Endodermal cell (in vitro differentiated cells): ENCODE results near the gene DGKH. TPM values are rescaled to one million over a fixed set of nuclear protein-coding genes. Genes with fewer than 3 reads are reported as not detected.

Experiments
- DNase-seq: peaks from one replicate; pipeline ENCODE4 v3.0.0-alpha.2; 2017
- H3K27ac ChIP-seq: 2 replicates; pipeline ENCODE4 v1.5.1; 2013; ENCODE audit warnings: mild to moderate bottlenecking, low read depth, low read length, moderate library complexity
- H3K27me3 ChIP-seq: 2 replicates; pipeline ENCODE4 v1.6.1; 2013; ENCODE audit warnings: mild to moderate bottlenecking, low read length, moderate library complexity; ENCODE audit not compliant: insufficient read depth, control insufficient read depth, poor library complexity, severe bottlenecking
- H3K36me3 ChIP-seq: 2 replicates; pipeline ENCODE4 v1.7.0; 2013; ENCODE audit warnings: mild to moderate bottlenecking, low read length, moderate library complexity; ENCODE audit not compliant: control insufficient read depth, insufficient read depth
- H3K4me1 ChIP-seq: one replicate; pipeline ENCODE4 v1.7.0; 2013; ENCODE audit warnings: low read length; ENCODE audit not compliant: control insufficient read depth, insufficient read depth
- H3K4me3 ChIP-seq: 2 replicates; pipeline ENCODE4 v1.5.1; 2013; ENCODE audit warnings: mild to moderate bottlenecking, low read length, moderate library complexity
- H3K9ac ChIP-seq: 2 replicates; pipeline ENCODE4 v1.6.1; 2013; ENCODE audit warnings: mild to moderate bottlenecking, low read length, moderate library complexity; ENCODE audit not compliant: poor library complexity, severe bottlenecking; ENCODE audit errors: extremely low read depth
- H3K9me3 ChIP-seq: 2 replicates; pipeline ENCODE4 v1.6.1; 2013; ENCODE audit warnings: mild to moderate bottlenecking, low read length, moderate library complexity; ENCODE audit not compliant: control insufficient read depth
- H3K27ac Mint-ChIP-seq: 2 replicates; pipeline ENCODE4 v1.8.0; 2020; ENCODE audit warnings: mixed read lengths
- H3K27me3 Mint-ChIP-seq: 2 replicates; pipeline ENCODE4 v1.8.0; 2021; ENCODE audit warnings: mild to moderate bottlenecking, mixed read lengths; ENCODE audit not compliant: insufficient read depth
- H3K36me3 Mint-ChIP-seq: 2 replicates; pipeline ENCODE4 v1.8.0; 2020; ENCODE audit warnings: low read depth, mixed read lengths
- H3K4me1 Mint-ChIP-seq: 2 replicates; pipeline ENCODE4 v1.8.0; 2020; ENCODE audit warnings: mixed read lengths
- H3K4me3 Mint-ChIP-seq: 2 replicates; pipeline ENCODE4 v1.8.0; 2020; ENCODE audit warnings: mild to moderate bottlenecking, moderate library complexity, mixed read lengths
- H3K9me3 Mint-ChIP-seq: 2 replicates; pipeline ENCODE4 v1.8.0; 2020; ENCODE audit warnings: mild to moderate bottlenecking, mixed read lengths
- CTCF ChIP-seq: fragments of 200-600 bp; sonication (generic); conservative IDR thresholded peaks from 2 replicates; pipeline ENCODE4 v1.5.0; 2021; ENCODE audit warnings: antibody characterized with exemption, mild to moderate bottlenecking
- WGBS, 2 experiments: methylation state at CpG; one replicate each; pipeline versions ENCODE4 v1.1.5 to v1.1.7; 2013; ENCODE audit warnings: missing lambda C conversion rate in 2 of 2, mixed read lengths in 1 of 2; ENCODE audit not compliant: insufficient coverage in 1 of 2, insufficient read length in 1 of 2; 5-methylcytosine and 5-hydroxymethylcytosine counted together
- total RNA-seq, 2 donors: library from RNA; stranded (reverse); fragmentation: NEBNext Ultra II Directional in 1 of 2; extraction: Animal tissue kit (Norgen Biotek cat#: 25700) in 1 of 2; gene quantifications; 2 replicates in 1 of 2; 3 replicates in 1 of 2; pipeline ENCODE4 v1.2.1, GENCODE V29; 2021

DGKH gene
- total RNA-seq, 2 donors from 2014 or later, result 7.1 to 11.5 TPM

- DNase-seq, result no peak
- Histone ChIP-seq H3K27me3 (no peaks in the 10 kb centered on the region), H3K9me3 (no peaks in the 10 kb centered on the region), H3K27ac (no peak overlapping the region), H3K9ac (no peak overlapping the region), H3K4me1 (no peaks in the 10 kb centered on the region), H3K36me3 (no peaks in the 10 kb centered on the region), H3K4me3 (no peak overlapping the region)
- Mint-ChIP-seq H3K36me3 (no peaks in the 10 kb centered on the region), H3K4me1 (no peaks in the 10 kb centered on the region), H3K4me3 (no peak overlapping the region), H3K27ac (no peak overlapping the region), H3K27me3 (no peaks in the 10 kb centered on the region), H3K9me3 (no peaks in the 10 kb centered on the region)
- no peak for TF ChIP-seq CTCF
- 94 to 100% methylated on average over 1 to 2 of the region's 2 CpGs for WGBS, 2 experiments
Measured at GRCh38 chr13:42116225-42116624, 67.8 kb downstream of the DGKH start.

GRCh38 chr13:42119041-42119440 lies 70.6 kb downstream of the DGKH start:
- Mint-ChIP-seq H3K27me3 (no peaks in the 10 kb centered on the region), H3K9me3 (no peaks in the 10 kb centered on the region), H3K36me3 (no peaks in the 10 kb centered on the region), H3K4me3 (no peak overlapping the region), H3K4me1 (no peaks in the 10 kb centered on the region), H3K27ac (no peak overlapping the region)
- no peak for DNase-seq
- H3K4me3 ChIP-seq, result no peak overlapping the region
- no peak for TF ChIP-seq CTCF
- no peak overlapping the region for H3K9ac ChIP-seq
- 86 to 97% methylated on average over 5 of the region's 5 CpGs for WGBS, 2 experiments
- no peaks in the 10 kb centered on the region for H3K27me3 ChIP-seq
- no peaks in the 10 kb centered on the region for H3K9me3 ChIP-seq
- no peaks in the 10 kb centered on the region for H3K4me1 ChIP-seq
- no peaks in the 10 kb centered on the region for H3K36me3 ChIP-seq
- H3K27ac ChIP-seq, result no peak overlapping the region

GRCh38 chr13:42119875-42120274 lies 71.4 kb downstream of the DGKH start:
- H3K27me3 ChIP-seq, result no peaks in the 10 kb centered on the region
- Mint-ChIP-seq H3K27me3 (no peaks in the 10 kb centered on the region), H3K4me1 (no peaks in the 10 kb centered on the region), H3K4me3 (no peak overlapping the region), H3K9me3 (no peaks in the 10 kb centered on the region), H3K36me3 (no peaks in the 10 kb centered on the region), H3K27ac (no peak overlapping the region)
- WGBS, 2 experiments, result 83 to 93% methylated on average over 1 of the region's 1 CpG
- DNase-seq, result no peak
- no peak for TF ChIP-seq CTCF
- H3K27ac ChIP-seq, result no peak overlapping the region
- H3K9ac ChIP-seq, result no peak overlapping the region
- H3K4me1 ChIP-seq, result no peaks in the 10 kb centered on the region
- no peaks in the 10 kb centered on the region for H3K9me3 ChIP-seq
- H3K36me3 ChIP-seq, result no peaks in the 10 kb centered on the region
- H3K4me3 ChIP-seq, result no peak overlapping the region
